Panc1 (cell line): ENCODE data around the gene TANC1. TPM values are rescaled to one million over a fixed set of nuclear protein-coding genes. Genes with fewer than 3 reads are reported as not detected.

Experiments used
- ATAC-seq: fragments of 200-7000 bp; cut with Tn5 transposase; 2 replicates; pipeline ENCODE4 v1.9.1; 2020; ENCODE audit warnings: mild to moderate bottlenecking, moderate library complexity
- BruUV-seq: library from RNA; stranded (reverse); fragments of 400-500 nt; replicated peaks from 2 replicates; lab custom pipeline; 2021; lab: Mats Ljungman, UMichigan
- CTCF ChIA-PET: fragments of 300-600 bp; sonication (Branson Sonifier 250); formaldehyde crosslinking; loops from one replicate; lab custom pipeline; 2022; ENCODE audit warnings: antibody characterized with exemption; lab: Charles Lee
- POLR2A ChIA-PET: fragments of 300-600 bp; sonication (Branson Sonifier 250); formaldehyde crosslinking; loops from one replicate; lab custom pipeline; 2022; ENCODE audit warnings: antibody characterized with exemption; lab: Charles Lee
- DNase-seq: peaks from one replicate; pipeline ENCODE4 v3.0.0-alpha.2; 2010; ENCODE audit warnings: low read depth, low spot score
- H3K27ac ChIP-seq: 2 replicates; pipeline ENCODE4 v1.5.1; 2011; ENCODE audit warnings: mild to moderate bottlenecking, low read length, inconsistent platforms
- H3K27me3 ChIP-seq: fragments of 200-500 bp; sonication (Bioruptor generic); 2 replicates; pipeline ENCODE4 v1.6.0; 2014; ENCODE audit warnings: low read length, inconsistent platforms; ENCODE audit not compliant: control insufficient read depth, insufficient read depth
- H3K36me3 ChIP-seq: fragments of 200-500 bp; sonication (Bioruptor generic); 2 replicates; pipeline ENCODE4 v1.5.1; 2014; ENCODE audit warnings: inconsistent platforms, mild to moderate bottlenecking, low read length, moderate library complexity; ENCODE audit not compliant: control insufficient read depth, insufficient read depth
- H3K4me1 ChIP-seq: 2 replicates; pipeline ENCODE4 v1.5.1; 2011; ENCODE audit warnings: inconsistent platforms, mild to moderate bottlenecking, low read length, moderate library complexity; ENCODE audit not compliant: control insufficient read depth, insufficient read depth
- H3K4me3 ChIP-seq, 2 experiments: 2 replicates each; pipeline ENCODE4 v1.5.1; 2011 to 2012; ENCODE audit warnings: low read depth in 2 of 2, low read length in 2 of 2, mild to moderate bottlenecking in 2 of 2, inconsistent platforms in 1 of 2, moderate library complexity in 1 of 2
- H3K9me3 ChIP-seq: fragments of 200-500 bp; sonication (Bioruptor generic); 2 replicates; pipeline ENCODE4 v1.5.1; 2014; ENCODE audit warnings: low read depth, mild to moderate bottlenecking, inconsistent platforms, low read length, moderate library complexity; ENCODE audit not compliant: control insufficient read depth, insufficient read depth
- CTCF ChIP-seq: fragments of 450-650 bp; IDR thresholded peaks from 2 replicates; pipeline ENCODE4 v1.5.1; 2017; ENCODE audit warnings: mild to moderate bottlenecking
- POLR2AphosphoS5 ChIP-seq: IDR thresholded peaks from 2 replicates; pipeline ENCODE4 v1.6.1; 2012; ENCODE audit warnings: mild to moderate bottlenecking, low read depth, low read length, moderate library complexity
- REST ChIP-seq, 2 experiments: IDR thresholded peaks; 2 replicates each; pipeline ENCODE4 v1.6.1; 2011 to 2012; ENCODE audit warnings: low read depth in 2 of 2, control low read depth in 1 of 2, low read length in 1 of 2, mild to moderate bottlenecking in 1 of 2, moderate library complexity in 1 of 2; ENCODE audit not compliant: insufficient read depth in 1 of 2
- SIN3A ChIP-seq: IDR thresholded peaks from 2 replicates; pipeline ENCODE4 v1.6.1; 2012; ENCODE audit warnings: low read depth, mild to moderate bottlenecking, low read length, moderate library complexity, borderline replicate concordance; ENCODE audit not compliant: insufficient read depth
- TCF7L2 ChIP-seq: IDR thresholded peaks from 2 replicates; pipeline ENCODE4 v1.6.1; 2011; ENCODE audit warnings: mild to moderate bottlenecking, low read depth, low read length, inconsistent platforms
- in situ Hi-C: cut with HindIII; loops from 2 replicates; pipeline ENCODE4 v1.10.0; 2016; ENCODE audit warnings: low sequenced_read_pairs, low pct_unique_long_range_greater_than_20kb
- intact Hi-C: fragments of 100-400 bp; cut with micrococcal nuclease; formaldehyde crosslinking; loops from one replicate; pipeline ENCODE4 v1.10.0; 2022; ENCODE audit not compliant: unreplicated experiment
- total RNA-seq: library from RNA; stranded (reverse); gene quantifications from one replicate; pipeline ENCODE4 v1.2.1, GENCODE V29; 2021; ENCODE audit not compliant: unreplicated experiment

The TANC1 gene
- total RNA-seq, 1 experiment from 2014 or later, result 44.3 TPM

- H3K9me3 ChIP-seq, result no peaks in the 10 kb centered on the region
- in situ Hi-C loops, result no loop called here
- CTCF ChIA-PET, result no interaction called here
- no peak overlapping the region for H3K27ac ChIP-seq
- H3K36me3 ChIP-seq, result no peaks in the 10 kb centered on the region
- no peaks in the 10 kb centered on the region for H3K27me3 ChIP-seq
- no TSS peak for BruUV-seq
- intact Hi-C loops, result no loop called here
- no peak for TF ChIP-seq POLR2AphosphoS5
- TF ChIP-seq TCF7L2, result no peak
- TF ChIP-seq REST (IDR thresholded peaks at IDR 0.05; ENCODE audit: insufficient read depth in 1 of 2, low read depth in 2 of 2, low read length in 1 of 2), result no peak
- TF ChIP-seq SIN3A, result no peak
- TF ChIP-seq CTCF, result no peak
- DNase-seq (no peak), ATAC-seq (no peak)
- H3K4me3 ChIP-seq, result no peak overlapping the region
- peaks cover 40% of the 10 kb centered on the region for H3K4me1 ChIP-seq
- POLR2A ChIA-PET, result interaction anchor here (0.5 kb wide), 1 partner anchor 163 kb away, joined by 3 read pairs; no protein-coding TSS in a partner anchor
Observed at GRCh38 chr2:158998551-158999248, 30.3 kb downstream of the TANC1 start.

GRCh38 chr2:158999458-158999857, 31.0 kb downstream of the TANC1 start:
- TF ChIP-seq TCF7L2, result no peak
- no peak for TF ChIP-seq CTCF
- TF ChIP-seq POLR2AphosphoS5, result no peak
- POLR2A ChIA-PET, result no interaction called here
- CTCF ChIA-PET, result no interaction called here
- Histone ChIP-seq H3K9me3 (no peaks in the 10 kb centered on the region), H3K27me3 (no peaks in the 10 kb centered on the region), H3K27ac (no peak overlapping the region), H3K4me1 (peaks cover 32% of the 10 kb centered on the region), H3K36me3 (no peaks in the 10 kb centered on the region), H3K4me3 (no peak overlapping the region)
- DNase-seq, result no peak
- BruUV-seq, result no TSS peak
- intact Hi-C loops, result no loop called here
- in situ Hi-C loops, result no loop called here
- no peak for ATAC-seq
